PC-9 (cell line): ENCODE measurements around the gene LACTB.

ENCODE experiments used
- EZH2 ChIP-seq: fragments of 200-600 bp; sonication (generic); IDR thresholded peaks from 2 replicates; pipeline ENCODE4 v1.8.0; 2017; ENCODE audit warnings: antibody characterized with exemption, low read depth
- TF ChIP-seq, protein P1 (sequence below): fragments of 200-600 bp; sonication (generic); conservative IDR thresholded peaks from 2 replicates; pipeline ENCODE4 v1.6.1; 2017; ENCODE audit warnings: mixed run types, antibody characterized with exemption, mild to moderate bottlenecking, moderate library complexity

DNA sequence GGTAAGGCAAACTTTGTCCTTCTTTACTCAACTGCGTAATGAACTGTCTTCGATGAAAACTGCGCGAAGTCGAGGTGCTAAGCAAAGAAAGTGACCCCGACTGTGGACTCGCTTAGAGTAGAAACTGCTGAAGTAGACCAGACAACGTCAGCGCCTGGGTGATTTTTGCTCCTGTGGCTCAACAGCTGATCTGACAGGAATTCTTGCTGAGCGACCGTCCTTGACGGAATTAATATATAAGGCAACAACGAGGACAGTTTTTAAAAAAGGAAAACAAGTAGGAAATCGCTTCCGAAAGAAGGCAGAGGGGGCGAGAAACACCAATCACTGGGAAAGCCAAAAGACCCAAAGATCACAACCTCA lies 35.1 kb downstream of the LACTB start:
- TF ChIP-seq, protein P1, sequence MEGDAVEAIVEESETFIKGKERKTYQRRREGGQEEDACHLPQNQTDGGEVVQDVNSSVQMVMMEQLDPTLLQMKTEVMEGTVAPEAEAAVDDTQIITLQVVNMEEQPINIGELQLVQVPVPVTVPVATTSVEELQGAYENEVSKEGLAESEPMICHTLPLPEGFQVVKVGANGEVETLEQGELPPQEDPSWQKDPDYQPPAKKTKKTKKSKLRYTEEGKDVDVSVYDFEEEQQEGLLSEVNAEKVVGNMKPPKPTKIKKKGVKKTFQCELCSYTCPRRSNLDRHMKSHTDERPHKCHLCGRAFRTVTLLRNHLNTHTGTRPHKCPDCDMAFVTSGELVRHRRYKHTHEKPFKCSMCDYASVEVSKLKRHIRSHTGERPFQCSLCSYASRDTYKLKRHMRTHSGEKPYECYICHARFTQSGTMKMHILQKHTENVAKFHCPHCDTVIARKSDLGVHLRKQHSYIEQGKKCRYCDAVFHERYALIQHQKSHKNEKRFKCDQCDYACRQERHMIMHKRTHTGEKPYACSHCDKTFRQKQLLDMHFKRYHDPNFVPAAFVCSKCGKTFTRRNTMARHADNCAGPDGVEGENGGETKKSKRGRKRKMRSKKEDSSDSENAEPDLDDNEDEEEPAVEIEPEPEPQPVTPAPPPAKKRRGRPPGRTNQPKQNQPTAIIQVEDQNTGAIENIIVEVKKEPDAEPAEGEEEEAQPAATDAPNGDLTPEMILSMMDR = no peak
- TF ChIP-seq EZH2 = no peak
